HEK293T (cell line): ENCODE measurements around the gene WDR82.

Experiments used
- CTCF ChIA-PET: fragments of 350-600 bp; formaldehyde crosslinking; extraction: SDS; loops from one replicate; lab custom pipeline; 2021; ENCODE audit warnings: antibody characterized with exemption, inconsistent platforms; lab: Yijun Ruan, JAX
- POLR2A ChIA-PET: fragments of 350-600 bp; formaldehyde crosslinking; extraction: SDS; loops from one replicate; lab custom pipeline; 2020; ENCODE audit warnings: antibody characterized with exemption, inconsistent platforms; lab: Yijun Ruan, JAX
- DNase-seq: peaks from one replicate; pipeline ENCODE4 v3.0.0; 2012; ENCODE audit warnings: mixed read lengths; ENCODE audit errors: extremely low spot score
- ARNT ChIP-seq: fragments of 450-650 bp; IDR thresholded peaks from 2 replicates; pipeline ENCODE4 v1.6.1; 2017; ENCODE audit warnings: mild to moderate bottlenecking
- BHLHE40 ChIP-seq: fragments of 450-650 bp; IDR thresholded peaks from 2 replicates; pipeline ENCODE4 v1.6.1; 2016; ENCODE audit warnings: mild to moderate bottlenecking, moderate library complexity, borderline replicate concordance
- CTBP1 ChIP-seq: fragments of 450-650 bp; IDR thresholded peaks from 2 replicates; pipeline ENCODE4 v1.6.1; 2016; ENCODE audit warnings: borderline replicate concordance
- ELF4 ChIP-seq: fragments of 450-650 bp; IDR thresholded peaks from 2 replicates; pipeline ENCODE4 v1.6.1; 2017; ENCODE audit warnings: antibody characterized with exemption
- FOXA1 ChIP-seq: fragments of 450-650 bp; IDR thresholded peaks from 2 replicates; pipeline ENCODE4 v1.6.1; 2016; ENCODE audit warnings: mild to moderate bottlenecking
- FOXK2 ChIP-seq: fragments of 450-650 bp; IDR thresholded peaks from 2 replicates; pipeline ENCODE4 v1.6.1; 2016; ENCODE audit warnings: mild to moderate bottlenecking
- FOXM1 ChIP-seq: fragments of 450-650 bp; IDR thresholded peaks from 2 replicates; pipeline ENCODE4 v1.6.1; 2017; ENCODE audit warnings: mild to moderate bottlenecking, borderline replicate concordance
- HDGF ChIP-seq: fragments of 450-650 bp; IDR thresholded peaks from 2 replicates; pipeline ENCODE4 v1.6.1; 2017; ENCODE audit warnings: antibody characterized with exemption, borderline replicate concordance
- L3MBTL2 ChIP-seq: fragments of 450-650 bp; conservative IDR thresholded peaks from 2 replicates; pipeline ENCODE4 v1.6.1; 2016; ENCODE audit warnings: mild to moderate bottlenecking
- LEF1 ChIP-seq: fragments of 450-650 bp; IDR thresholded peaks from 2 replicates; pipeline ENCODE4 v1.6.1; 2017; ENCODE audit warnings: mild to moderate bottlenecking, borderline replicate concordance
- NFRKB ChIP-seq: fragments of 450-650 bp; IDR thresholded peaks from 2 replicates; pipeline ENCODE4 v1.6.1; 2016; ENCODE audit warnings: mild to moderate bottlenecking, moderate library complexity
- PKNOX1 ChIP-seq: fragments of 450-650 bp; IDR thresholded peaks from 2 replicates; pipeline ENCODE4 v1.6.1; 2016
- SP1 ChIP-seq: fragments of 450-650 bp; IDR thresholded peaks from 2 replicates; pipeline ENCODE4 v1.6.1; 2017
- SUZ12 ChIP-seq: fragments of 450-650 bp; IDR thresholded peaks from 2 replicates; pipeline ENCODE4 v1.6.1; 2016; ENCODE audit warnings: mild to moderate bottlenecking
- TARDBP ChIP-seq: fragments of 450-650 bp; IDR thresholded peaks from 2 replicates; pipeline ENCODE4 v1.6.1; 2016
- ZNF384 ChIP-seq: fragments of 450-650 bp; IDR thresholded peaks from 2 replicates; pipeline ENCODE4 v1.6.1; 2016

The WDR82 gene

GRCh38 chr3:52223449-52224408, 54.7 kb downstream of the WDR82 start:
- POLR2A ChIA-PET = no interaction called here
- DNase-seq = no peak
- no peak for TF ChIP-seq PKNOX1
- TF ChIP-seq ARNT = no peak
- TF ChIP-seq ELF4 = no peak
- no peak for TF ChIP-seq FOXK2
- no peak for TF ChIP-seq LEF1
- TF ChIP-seq SP1 = no peak
- no peak for TF ChIP-seq FOXA1
- no peak for TF ChIP-seq BHLHE40
- TF ChIP-seq CTBP1 = no peak
- no peak for TF ChIP-seq TARDBP
- no peak for TF ChIP-seq L3MBTL2
- TF ChIP-seq ZNF384 = no peak
- TF ChIP-seq NFRKB = no peak
- TF ChIP-seq SUZ12 = no peak
- no peak for TF ChIP-seq HDGF
- no peak for TF ChIP-seq FOXM1
- CTCF ChIA-PET = interaction anchor here (1.0 to 2.1 kb wide), 3 partner anchors 8 to 115 kb away, joined by 3 to 12 read pairs (median 4); no protein-coding TSS in a partner anchor

GRCh38 chr3:52222319-52223221, 55.9 kb downstream of the WDR82 start:
- no peak for DNase-seq
- TF ChIP-seq FOXM1 (no peak), HDGF (no peak)
- POLR2A ChIA-PET = interaction anchor here (1.0 kb wide), 1 partner anchor 56 kb away, joined by 4 read pairs; the partner anchor contains the start of gene WDR82
- CTCF ChIA-PET = interaction anchor here (2.1 to 3.0 kb wide), 2 partner anchors 9 to 117 kb away, joined by 12 to 25 read pairs; no protein-coding TSS in a partner anchor

- DNase-seq = no peak
- ChIA-PET POLR2A (interaction anchor here (0.6 to 1.0 kb wide), 2 partner anchors 20 to 56 kb away, joined by 4 read pairs; partner anchors contain the start of gene WDR82), CTCF (interaction anchor here (0.6 to 3.0 kb wide), 5 partner anchors 10 to 118 kb away, joined by 3 to 25 read pairs (median 9); partner anchors contain the start of gene WDR82)
- TF ChIP-seq BHLHE40 (no peak), ZNF384 (no peak), LEF1 (no peak), ELF4 (no peak), HDGF (no peak), FOXA1 (no peak), L3MBTL2 (no peak), TARDBP (no peak), NFRKB (no peak)
Measured at GRCh38 chr3:52221563-52222318, 56.7 kb downstream of the WDR82 start.

GRCh38 chr3:52221141-52221562, 57.3 kb downstream of the WDR82 start:
- TF ChIP-seq L3MBTL2 = no peak
- no peak for TF ChIP-seq ELF4
- no peak for TF ChIP-seq FOXA1
- no peak for TF ChIP-seq SUZ12
- no peak for TF ChIP-seq ARNT
- no peak for DNase-seq
- POLR2A ChIA-PET = interaction anchor here (0.6 kb wide), 1 partner anchor 19 kb away, joined by 4 read pairs; no protein-coding TSS in a partner anchor

GRCh38 chr3:52220380-52221026, 57.9 kb downstream of the WDR82 start:
- ChIA-PET POLR2A (interaction anchor here (0.7 kb wide), 2 partner anchors 18 to 58 kb away, joined by 3 read pairs; partner anchors contain the start of genes TWF2 and WDR82), CTCF (interaction anchor here (0.5 to 3.0 kb wide), 25 partner anchors 9 to 270 kb away, joined by 3 to 25 read pairs (median 4); partner anchors contain the start of genes POC1A, TWF2 and WDR82)
- peak; percentile 88 for DNase-seq
- TF ChIP-seq ZNF384 (no peak), SUZ12 (no peak), FOXA1 (no peak), FOXK2 (no peak), TARDBP (no peak), BHLHE40 (no peak), HDGF (no peak), PKNOX1 (peak; percentile 95)

More at GRCh38 chr3:52221141-52221562, 57.3 kb downstream of the WDR82 start:
- CTCF ChIA-PET = interaction anchor here (0.6 to 3.0 kb wide), 18 partner anchors 8 to 270 kb away, joined by 3 to 25 read pairs (median 4); partner anchors contain the start of genes POC1A, TWF2 and WDR82
